Measurements from ENCODE around the gene PLP2. TPM values are rescaled to one million over a fixed set of nuclear protein-coding genes. Genes with fewer than 3 reads are reported as not detected.
A peak's percentile ranks its signal among the peaks of the same experiment; 100 is the strongest.

The PLP2 gene
- total RNA-seq, 6 donors from 2014 or later, result 32.7 to 135 (median 58.4) TPM

- Histone ChIP-seq H3K27me3 (peaks cover 0 to 5% (median 0%) of the 10 kb centered on the region in 4 donors), H3K9me3 (no peaks in the 10 kb centered on the region), H3K4me1 (peaks cover 0 to 20% (median 3%) of the 10 kb centered on the region in 4 donors), H3K4me3 (peak within 1 kb of the TSS in 3 of 4 donors; percentile 38 to 54 (median 50)), H3K36me3 (no peaks in the 10 kb centered on the region), H3K27ac (peak within 1 kb of the TSS; percentile 86 to 97 (median 90))
- TF ChIP-seq CTCF (IDR thresholded peaks at IDR 0.05) (peak in 1 of 6 experiments; percentile 6), EP300 (IDR thresholded peaks at IDR 0.05) (no peak), POLR2A (IDR thresholded peaks at IDR 0.05) (peak in 1 of 4 donors; percentile 46)
- peak in 1 of 2 donors; percentile 89 for DNase-seq
- no peak for ATAC-seq (ENCODE audit: low FRiP score in 2 of 2)
- WGBS, 2 donors, result 70 to 80% methylated on average over 6 to 28 of the region's 28 CpGs
Observed at GRCh38 chrX:49162620-49163019, 9.1 kb upstream of the PLP2 start, which contains the start of gene MAGIX. TSS of gene MAGIX (plus strand) at chrX:49162758. CDS start at chrX:49162890, 132 bp downstream.

GRCh38 chrX:49163555-49164419, 7.9 kb upstream of the PLP2 start:
- 14 to 46% methylated on average over 4 to 46 of the region's 69 CpGs for WGBS, 2 donors
- Histone ChIP-seq H3K27me3 (peaks cover 0 to 5% (median 0%) of the 10 kb centered on the region in 4 donors), H3K36me3 (no peaks in the 10 kb centered on the region), H3K4me3 (peak overlapping the region in 3 of 4 donors; percentile 38 to 54 (median 50)), H3K27ac (peak overlapping the region; percentile 86 to 97 (median 90)), H3K4me1 (peaks cover 6 to 26% (median 8%) of the 10 kb centered on the region in 4 donors), H3K9me3 (no peaks in the 10 kb centered on the region)
- TF ChIP-seq POLR2A (IDR thresholded peaks at IDR 0.05) (peak in 3 of 4 donors; percentile 33 to 88 (median 69)), CTCF (IDR thresholded peaks at IDR 0.05) (peak; percentile 75 to 98 (median 97)), EP300 (IDR thresholded peaks at IDR 0.05) (no peak), POLR2AphosphoS5 (IDR thresholded peaks at IDR 0.05) (peak; percentile 40 to 77)
- ATAC-seq (ENCODE audit: low FRiP score in 2 of 2), result peak; percentile 82 to 93
- DNase-seq, result peak; percentile 91 to 98

GRCh38 chrX:49164589-49165360, 6.9 kb upstream of the PLP2 start:
- Histone ChIP-seq H3K4me3 (no peak overlapping the region), H3K36me3 (no peaks in the 10 kb centered on the region), H3K9me3 (no peaks in the 10 kb centered on the region), H3K27ac (peak overlapping the region in 3 of 4 donors; percentile 93 to 97 (median 93)), H3K27me3 (peaks cover 0 to 5% (median 0%) of the 10 kb centered on the region in 4 donors), H3K4me1 (peaks cover 6 to 26% (median 8%) of the 10 kb centered on the region in 4 donors)
- DNase-seq, result no peak
- WGBS, 2 donors, result 92 to 100% methylated on average over 1 to 31 of the region's 31 CpGs
- TF ChIP-seq POLR2AphosphoS5 (IDR thresholded peaks at IDR 0.05), result no peak
- no peak for TF ChIP-seq CTCF (IDR thresholded peaks at IDR 0.05)
- no peak for TF ChIP-seq EP300 (IDR thresholded peaks at IDR 0.05)
- TF ChIP-seq POLR2A (IDR thresholded peaks at IDR 0.05), result no peak
- ATAC-seq (ENCODE audit: low FRiP score in 2 of 2), result no peak

- peak; percentile 84 to 89 for DNase-seq
- Histone ChIP-seq H3K4me3 (peak overlapping the region in 3 of 4 donors; percentile 27 to 45 (median 44)), H3K9me3 (no peaks in the 10 kb centered on the region), H3K27me3 (peaks cover 0 to 5% (median 0%) of the 10 kb centered on the region in 4 donors), H3K4me1 (peaks cover 6 to 26% (median 8%) of the 10 kb centered on the region in 4 donors), H3K27ac (peak overlapping the region; percentile 88 to 93 (median 90)), H3K36me3 (no peaks in the 10 kb centered on the region)
- peak; percentile 19 to 67 for ATAC-seq (ENCODE audit: low FRiP score in 2 of 2)
- 22 to 48% methylated on average over 11 to 54 of the region's 61 CpGs for WGBS, 2 donors
- TF ChIP-seq POLR2AphosphoS5 (IDR thresholded peaks at IDR 0.05), result peak; percentile 47 to 56
- no peak for TF ChIP-seq EP300 (IDR thresholded peaks at IDR 0.05)
- peak in 3 of 6 experiments; percentile 18 to 34 (median 26) for TF ChIP-seq CTCF (IDR thresholded peaks at IDR 0.05)
- TF ChIP-seq POLR2A (IDR thresholded peaks at IDR 0.05), result no peak
Observed at GRCh38 chrX:49165901-49166881, 5.5 kb upstream of the PLP2 start.

Measured in upper lobe of left lung (tissue), 6 donors.